Stimulated activated CD8-positive, alpha-beta memory T cell treated with anti-CD3 and anti-CD28 coated beads, Interleukin-7, amount 100 ng/mL, for 4 hours (primary cell): Measurements from ENCODE around the gene MAGI1.
"Not testable (repeated sequence)": the region's sequence is repeated elsewhere in the genome, so short reads cannot be mapped to it uniquely, and the experiment has no call there.

Source experiments
- DNase-seq, 2 donors: peaks; one replicate each; pipeline ENCODE4 v3.0.0-alpha.2; 2020; ENCODE audit warnings: low read depth in 2 of 2

MAGI1 gene

DNA sequence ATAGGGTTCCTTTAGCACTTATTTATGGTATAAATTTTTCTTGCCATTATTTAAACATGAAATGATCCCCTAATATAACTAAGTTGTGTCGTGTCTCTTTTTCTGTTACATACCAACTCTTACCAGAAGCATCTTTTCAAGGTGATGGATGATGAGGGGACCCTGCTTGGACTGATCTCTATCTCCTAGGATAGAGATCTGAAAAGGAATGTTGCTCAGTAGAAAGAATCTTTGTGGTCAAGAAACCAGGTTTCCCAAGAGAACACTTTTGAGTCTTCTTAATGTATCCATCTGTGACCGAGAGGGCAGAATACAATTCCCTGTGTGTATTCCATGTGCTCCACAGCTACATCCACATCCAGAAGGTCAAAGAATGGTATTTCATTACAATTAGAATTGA lies 409.7 kb downstream of the MAGI1 start:
- no peak for DNase-seq

DNA sequence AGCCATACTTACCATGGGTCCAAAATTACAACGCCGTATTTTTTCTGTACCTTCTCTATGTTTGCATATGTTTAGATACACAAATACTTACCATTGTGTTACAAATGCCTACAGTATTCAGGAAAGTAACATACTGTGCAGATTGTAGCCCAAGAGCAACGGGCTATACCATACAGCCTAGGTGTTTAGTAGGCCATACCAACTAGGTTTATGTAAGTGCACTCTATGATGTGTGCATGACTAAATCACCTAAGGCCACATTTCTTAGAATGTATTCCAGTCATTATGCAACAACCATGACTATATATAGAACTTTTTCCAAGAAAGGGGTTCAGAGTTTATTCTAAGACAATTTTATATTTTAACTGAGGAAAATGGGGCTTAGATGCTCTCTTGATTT lies 411.7 kb downstream of the MAGI1 start:
- no peak for DNase-seq

- DNase-seq: no peak
These were observed 413.4 kb downstream of the MAGI1 start for GRCh38 chr3:65625305-65625704.

DNA sequence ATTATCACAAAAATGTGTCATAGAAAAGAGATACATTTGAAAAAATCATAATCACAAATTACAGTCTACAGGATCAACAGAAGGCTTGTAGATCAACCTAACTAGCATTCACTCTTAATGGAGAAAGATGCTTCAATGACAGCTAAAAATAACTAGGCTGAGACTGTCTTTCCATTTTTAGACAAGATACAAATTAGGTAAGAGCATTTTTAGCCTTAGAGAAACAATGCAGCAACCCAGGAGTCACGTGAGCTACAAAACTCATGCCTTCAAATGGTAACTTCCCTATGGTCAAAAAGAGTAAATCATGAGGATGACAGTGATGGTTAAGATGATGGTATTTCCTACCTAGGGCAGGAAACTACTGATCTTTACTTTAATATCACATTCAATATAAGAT lies 415.4 kb downstream of the MAGI1 start:
- no peak for DNase-seq

DNA sequence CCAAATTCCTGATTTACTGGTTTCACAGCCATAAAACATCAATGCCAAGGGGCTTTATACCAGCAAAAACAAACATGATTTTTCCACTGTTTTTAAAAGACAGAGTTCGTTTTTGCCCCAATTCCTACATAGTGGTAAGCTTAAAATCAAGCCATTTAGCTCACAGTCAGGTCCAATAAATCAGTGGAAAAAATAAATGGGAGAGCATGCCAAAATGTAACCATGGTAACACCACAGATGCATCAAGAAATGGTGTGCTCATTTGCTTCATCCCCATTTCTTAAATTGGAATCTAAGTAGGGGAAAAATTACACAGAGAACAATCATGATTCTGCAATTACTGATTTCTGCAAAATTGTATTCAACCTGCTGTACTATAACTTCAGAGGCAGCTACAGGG lies 418.8 kb downstream of the MAGI1 start:
- DNase-seq: no peak

DNA sequence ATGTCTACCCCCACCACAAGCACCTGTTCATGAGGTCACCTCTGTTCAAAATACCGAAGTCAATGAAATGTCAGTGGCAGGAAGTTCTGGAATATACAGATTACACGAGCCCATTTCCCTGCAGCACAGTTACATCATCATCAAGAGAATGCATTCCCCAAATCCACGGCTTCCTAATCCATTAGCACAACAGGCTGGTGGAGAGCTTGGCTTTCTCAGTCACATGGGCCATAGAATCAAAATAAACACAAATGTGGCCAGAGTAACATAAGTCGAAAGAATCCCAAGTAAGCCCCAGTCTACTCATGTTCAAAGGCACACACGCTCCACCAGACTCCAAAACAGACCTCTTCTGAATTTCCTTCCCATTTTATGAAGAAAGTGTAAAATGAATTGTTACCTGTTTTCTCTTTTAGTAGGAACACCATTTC lies 419.3 kb downstream of the MAGI1 start:
- DNase-seq: no peak

DNA sequence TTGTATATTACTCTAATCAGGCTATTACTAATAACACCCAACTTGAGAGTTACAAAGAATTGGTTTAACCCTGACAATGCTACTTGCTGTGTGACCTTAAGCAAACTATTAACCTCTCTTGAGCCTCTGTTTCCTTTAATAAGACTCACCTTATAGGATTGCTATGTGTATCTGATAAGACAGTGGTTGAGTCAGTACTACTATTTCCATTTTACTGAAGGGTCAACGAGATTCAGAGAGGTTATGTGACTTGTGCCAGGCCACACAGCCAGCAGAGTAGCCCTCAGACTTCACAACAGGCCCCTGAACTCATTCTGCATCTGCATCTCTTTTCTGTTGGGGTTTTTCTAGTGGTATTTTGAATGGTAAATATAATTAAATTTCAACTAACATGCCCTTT lies 420.1 kb downstream of the MAGI1 start:
- no peak for DNase-seq

DNA sequence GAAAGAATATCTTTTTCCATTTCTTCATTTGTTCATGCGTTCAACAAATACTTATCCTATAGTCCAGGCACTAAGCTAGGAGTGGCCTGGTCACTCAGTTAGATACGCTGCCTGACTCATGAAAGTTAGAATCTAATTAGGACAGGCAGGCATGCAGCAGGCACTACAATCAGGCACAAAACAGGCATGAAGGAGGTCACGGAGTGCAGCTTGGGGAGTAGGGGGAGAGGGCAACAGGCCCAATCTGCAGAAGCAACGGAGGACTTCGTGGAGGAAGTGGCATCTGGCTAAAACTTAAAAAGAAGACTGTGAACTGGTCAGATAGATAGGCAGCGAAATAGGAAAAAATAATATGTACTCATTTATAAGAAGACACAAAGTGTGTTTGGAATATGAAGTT lies 420.9 kb downstream of the MAGI1 start:
- no peak for DNase-seq

GRCh38 chr3:65617209-65617608 lies 421.5 kb downstream of the MAGI1 start:
- DNase-seq: no peak

- no peak for DNase-seq
These were observed 422.2 kb downstream of the MAGI1 start for GRCh38 chr3:65616563-65616962.

DNA sequence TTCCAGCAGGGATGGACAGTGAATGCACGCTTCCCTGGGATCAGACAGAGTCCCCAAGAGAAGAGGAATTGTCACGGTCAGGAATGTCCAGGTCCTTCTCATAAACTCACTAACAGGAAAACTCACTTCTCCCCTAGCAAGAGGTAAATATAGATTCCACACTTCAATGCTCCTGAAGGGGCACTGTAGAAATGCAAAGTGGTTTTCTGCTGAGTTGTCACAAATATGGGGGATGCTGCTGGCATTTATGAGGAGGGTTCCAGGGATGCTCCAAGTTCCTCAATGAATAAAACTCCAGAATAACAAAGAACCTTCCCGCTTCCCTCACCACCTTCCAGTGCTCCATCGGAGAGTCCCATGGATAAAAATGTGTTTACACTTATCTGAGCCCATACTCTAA lies 423.4 kb downstream of the MAGI1 start:
- no peak for DNase-seq

DNA sequence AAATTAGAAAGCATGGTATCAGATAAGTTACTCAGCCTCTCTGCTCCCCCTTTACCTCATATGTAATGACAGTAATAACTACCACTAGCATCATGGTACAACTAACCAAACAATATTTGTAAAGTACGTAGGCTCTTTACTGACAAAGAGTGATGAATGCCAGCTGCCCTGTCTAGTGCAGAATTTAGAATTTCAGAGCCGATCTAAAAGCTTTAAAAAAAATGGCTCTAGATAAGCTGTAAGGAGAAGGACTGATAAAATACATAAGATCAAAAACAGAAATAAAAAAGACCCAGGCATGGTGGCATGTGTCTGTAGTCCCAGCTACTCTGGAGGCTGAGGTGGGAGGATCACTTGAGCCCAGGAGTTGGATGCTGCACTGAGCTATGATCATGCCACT lies 424.1 kb downstream of the MAGI1 start:
- DNase-seq: no peak

GRCh38 chr3:65607965-65608460 lies 430.7 kb downstream of the MAGI1 start:
- DNase-seq: not testable (repeated sequence)

DNA sequence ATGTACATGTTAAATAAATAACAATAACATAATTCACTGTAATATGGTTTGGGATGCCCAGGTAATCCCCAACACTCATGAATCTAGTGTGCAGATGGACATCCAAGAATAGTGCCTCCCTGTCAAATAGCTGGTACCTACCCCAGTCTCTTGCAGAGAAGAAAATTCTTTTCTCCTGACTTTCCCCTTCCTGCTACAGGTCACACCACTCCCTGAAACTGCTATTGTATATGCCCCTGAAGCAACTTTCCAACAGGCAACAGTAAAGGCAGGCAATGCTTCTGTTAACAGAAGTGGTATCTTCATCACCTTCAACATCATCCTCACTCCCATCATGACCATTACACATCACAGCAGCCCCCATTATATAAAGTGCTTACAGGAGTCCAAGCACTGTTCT lies 431.6 kb downstream of the MAGI1 start:
- DNase-seq: no peak

- no peak for DNase-seq
These were observed 432.8 kb downstream of the MAGI1 start for GRCh38 chr3:65605876-65606432.

GRCh38 chr3:65604863-65605526 lies 433.7 kb downstream of the MAGI1 start:
- no peak for DNase-seq

- no peak for DNase-seq
These were observed 435.1 kb downstream of the MAGI1 start for GRCh38 chr3:65603631-65604030.

DNA sequence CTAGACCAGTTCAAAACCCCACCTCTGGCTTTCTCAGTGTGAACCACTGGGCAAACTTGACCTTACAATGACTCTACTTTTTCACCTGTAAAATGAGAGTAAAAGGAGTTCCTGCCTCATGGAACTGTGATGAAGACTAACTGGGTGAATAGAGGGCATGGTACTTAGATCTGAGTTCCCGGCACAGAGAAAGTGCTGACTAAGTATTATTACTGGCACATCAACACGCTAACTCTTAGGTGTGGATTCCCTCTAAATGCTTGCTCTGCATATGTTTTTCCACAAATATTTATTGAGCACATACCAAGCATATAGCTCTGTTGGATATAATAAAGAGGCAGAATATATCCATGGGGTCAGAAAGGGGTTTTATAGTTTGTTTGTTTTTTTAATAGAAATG lies 437.8 kb downstream of the MAGI1 start:
- DNase-seq: no peak

DNA sequence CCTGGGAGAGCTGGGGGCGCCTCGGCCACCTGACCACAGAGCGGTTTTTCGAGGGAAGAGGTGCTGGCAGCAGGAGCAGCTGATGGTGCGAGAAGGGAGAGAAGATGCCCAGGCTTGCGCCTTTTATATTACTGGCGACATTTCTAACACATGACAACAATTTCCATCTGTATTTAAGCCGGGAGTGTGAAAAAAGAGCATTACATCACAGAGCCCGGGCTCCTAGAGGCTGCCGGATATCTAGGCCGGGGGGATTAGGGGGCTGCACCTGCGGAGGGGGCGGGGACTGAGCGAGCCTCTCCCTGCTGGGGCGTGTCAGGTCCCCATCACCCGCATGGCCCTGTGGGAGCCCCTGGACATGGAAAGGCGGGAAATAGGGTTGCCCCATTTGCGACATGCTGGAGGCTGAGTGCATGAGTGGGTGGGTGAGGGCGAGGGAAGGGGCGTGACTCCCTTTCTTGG lies 440.7 kb downstream of the MAGI1 start:
- no peak for DNase-seq

DNA sequence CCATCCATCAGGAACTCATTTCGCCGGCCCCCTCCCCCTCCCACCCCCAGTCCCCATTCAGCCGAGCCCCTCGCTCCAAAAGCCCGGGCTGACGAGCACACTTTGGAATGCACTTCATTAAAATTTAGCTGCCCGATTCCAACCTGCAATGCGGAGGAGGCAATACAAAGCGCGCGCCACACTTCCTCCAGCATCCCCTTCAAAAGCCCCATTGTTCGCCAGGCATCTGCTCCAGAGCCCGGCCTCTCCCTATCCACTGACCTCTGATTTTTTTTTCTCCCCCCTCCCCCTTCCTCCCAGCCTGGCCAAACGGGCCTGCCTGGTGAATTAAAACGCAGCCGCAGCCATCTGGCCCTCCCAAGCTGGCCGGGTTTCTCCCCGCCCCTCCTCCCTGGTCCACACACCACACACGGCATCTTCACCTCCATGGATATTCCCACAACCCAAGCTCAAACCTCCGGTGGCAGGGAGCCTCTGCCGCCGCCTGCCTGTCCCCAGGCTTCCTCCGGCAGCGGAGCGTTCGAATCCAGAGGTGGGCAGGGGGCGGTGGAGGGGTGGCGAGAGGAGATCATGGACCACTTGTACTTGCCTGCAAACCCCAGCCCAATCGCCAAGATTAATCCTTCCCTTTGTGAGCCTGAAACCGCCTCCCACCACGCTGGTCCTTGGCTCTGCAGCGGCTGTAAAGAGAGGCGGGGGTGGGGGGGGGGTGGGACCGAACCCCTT lies 441.3 kb downstream of the MAGI1 start:
- DNase-seq: no peak

DNA sequence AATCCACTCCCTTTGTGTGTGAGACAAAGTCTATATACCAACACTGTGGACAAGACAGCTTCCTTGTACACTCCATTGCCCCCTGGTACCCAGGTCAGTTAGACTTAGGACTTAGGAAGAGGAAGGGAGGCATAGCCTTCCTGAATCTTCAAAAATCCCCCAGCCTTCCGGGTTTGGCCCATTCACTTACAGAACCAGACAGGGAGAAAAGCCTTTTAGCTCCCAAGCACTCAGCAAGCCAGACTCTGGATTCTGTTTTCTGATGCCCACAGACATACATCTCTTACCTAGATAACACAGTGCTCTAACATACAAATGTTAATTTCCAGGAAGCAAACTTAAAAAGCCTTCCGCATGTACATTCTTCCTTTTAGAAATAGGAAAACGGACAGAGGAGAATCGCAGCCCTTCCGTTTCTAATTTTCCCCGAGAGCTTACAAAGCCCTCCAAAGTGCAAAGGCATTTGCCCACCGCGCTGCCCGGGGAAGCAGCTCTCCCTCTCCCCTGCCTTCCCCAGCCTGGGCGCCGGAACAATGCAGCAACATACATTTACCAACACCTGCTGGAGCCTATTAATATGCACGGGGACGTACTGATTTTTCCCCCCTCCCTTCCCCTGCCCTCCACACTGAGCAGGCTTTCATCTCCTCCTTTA lies 442.0 kb downstream of the MAGI1 start:
- no peak for DNase-seq

DNA sequence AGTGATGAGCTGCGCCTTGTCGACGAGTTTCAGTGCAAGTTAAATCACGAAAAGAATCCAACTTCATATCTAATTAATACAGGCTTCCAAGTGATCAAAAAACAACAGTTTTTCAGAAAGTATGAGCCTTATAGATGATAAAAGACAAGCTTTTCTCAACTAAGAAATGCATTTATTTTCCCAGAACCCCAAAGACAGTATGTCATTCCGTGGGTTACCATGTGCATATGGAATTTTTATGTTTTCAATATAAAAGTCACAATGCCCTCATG lies 442.8 kb downstream of the MAGI1 start:
- no peak for DNase-seq
